Measurements from ENCODE around the gene MAST3. TPM values are rescaled to one million over a fixed set of nuclear protein-coding genes. Genes with fewer than 3 reads are reported as not detected.

Gene MAST3
- total RNA-seq, 1 experiment from 2014 or later = 10.4 TPM

- Mint-ChIP-seq H3K4me1 (peaks cover 17 to 20% of the 10 kb centered on the region in 2 experiments), H3K27ac (peak overlapping the region; percentile 42 to 81 (median 76); a peak in 5 of 7 replicates), H3K27me3 (ENCODE audit: low read depth) (no peaks in the 10 kb centered on the region; the same call in 1 of the 2 replicates), H3K36me3 (ENCODE audit: insufficient read depth in 1 of 3, low read depth in 3 of 3) (peaks cover 10 to 26% (median 26%) of the 10 kb centered on the region in 3 experiments), H3K4me3 (peak overlapping the region; percentile 84 to 90), H3K9me3 (no peaks in the 10 kb centered on the region; a peak in 1 of 5 replicates)
- Histone ChIP-seq H4K91ac (ENCODE audit: insufficient read length, low read depth, low read length) (no peak overlapping the region), H3K23me2 (ENCODE audit: insufficient read length, low read depth, low read length, poor library complexity, severe bottlenecking) (peaks cover 8% of the 10 kb centered on the region), H2BK5ac (ENCODE audit: insufficient read length, low read length) (no peak overlapping the region), H2AFZ (ENCODE audit: low read length) (no peak overlapping the region), H3K4ac (ENCODE audit: low read depth, low read length) (no peak overlapping the region), H4K8ac (replicated peaks; ENCODE audit: insufficient read length, low read depth, low read length) (no peak overlapping the region), H3K79me2 (ENCODE audit: insufficient read depth, low read length) (peaks cover 2% of the 10 kb centered on the region; the same call in 1 of the 2 replicates), H3K18ac (ENCODE audit: insufficient read length, low read depth, low read length) (peak overlapping the region; percentile 39), H2BK120ac (ENCODE audit: low read depth, low read length, poor library complexity, severe bottlenecking) (no peak overlapping the region), H2BK15ac (ENCODE audit: low read depth, low read length) (no peak overlapping the region), H3K9me3 (ENCODE audit: control insufficient read depth, low read depth, low read length) (no peaks in the 10 kb centered on the region), H3K4me2 (ENCODE audit: insufficient read depth, insufficient read length, low read length) (peak overlapping the region; percentile 87), H2BK12ac (ENCODE audit: insufficient read length, low read depth, low read length) (no peak overlapping the region), H4K20me1 (ENCODE audit: control insufficient read depth, insufficient read depth, insufficient read length) (no peaks in the 10 kb centered on the region), H3K79me1 (ENCODE audit: insufficient read depth, low read depth, low read length, poor library complexity, severe bottlenecking) (peaks cover 6% of the 10 kb centered on the region), H3K23ac (ENCODE audit: insufficient read length, low read depth, low read length) (no peak overlapping the region), H4K5ac (ENCODE audit: insufficient read length, low read depth, low read length) (no peak overlapping the region), H3K4me1 (ENCODE audit: insufficient read depth, low read length) (no peaks in the 10 kb centered on the region; the same call in 1 of the 2 replicates), H3K27ac (ENCODE audit: insufficient read length, low read depth, low read length) (no peak overlapping the region), H2AK5ac (ENCODE audit: insufficient read length, low read length) (no peak overlapping the region), H3T11ph (ENCODE audit: low read length) (no peak overlapping the region), H2BK20ac (ENCODE audit: low read depth, low read length, poor library complexity, severe bottlenecking) (no peak overlapping the region), H3K9ac (ENCODE audit: extremely low read depth, insufficient read length, low read length) (peak overlapping the region; percentile 5), H3K56ac (ENCODE audit: insufficient read length, low read depth, low read length) (no peak overlapping the region), H3K14ac (ENCODE audit: insufficient read depth, low read length) (no peak overlapping the region; the same call in 1 of the 2 replicates), H3K27me3 (ENCODE audit: insufficient read depth, low read length) (no peaks in the 10 kb centered on the region)
- TF ChIP-seq CTCF (conservative IDR thresholded peaks at IDR 0.05) = no peak
- WGBS (ENCODE audit: extremely low coverage, insufficient read length, low lambda C conversion rate) = no CpG with 5 or more reads among the region's 46 CpGs
- DNase-seq = no peak
These were observed 96.0 kb downstream of the MAST3 start for GRCh38 chr19:18193388-18194180.

Data from H9 (cell line).